Measurements from ENCODE around the gene KIF27.
"Not testable (repeated sequence)": the region's sequence is repeated elsewhere in the genome, so short reads cannot be mapped to it uniquely, and the experiment has no call there.

KIF27 gene

GRCh38 chr9:83817356-83818278 is 103.6 kb downstream of the KIF27 start, which contains the start of gene GKAP1:
Gene GKAP1, minus strand, starts transcription at chr9:83817769. Its CDS starts 11,252 bp downstream, at chr9:83806517.
- in situ Hi-C loops (cut with MboI; ENCODE audit: low sequenced_read_pairs, unreplicated experiment), result not testable (repeated sequence)
- peak; percentile 81 for DNase-seq (ENCODE audit: low spot score)
- TF ChIP-seq CTCF (IDR thresholded peaks at IDR 0.05; ENCODE audit: borderline replicate concordance, control extremely low read depth, extremely low read depth, insufficient read depth, missing control alignments), result peak; percentile 44

- in situ Hi-C loops (cut with MboI; ENCODE audit: low sequenced_read_pairs, unreplicated experiment); DNase-seq (ENCODE audit: low spot score): not testable (repeated sequence)
These were observed 104.2 kb downstream of the KIF27 start for GRCh38 chr9:83817011-83817355.

- in situ Hi-C loops (cut with MboI; ENCODE audit: low sequenced_read_pairs, unreplicated experiment); DNase-seq (ENCODE audit: low spot score): not testable (repeated sequence)
These were observed 106.1 kb downstream of the KIF27 start for GRCh38 chr9:83815120-83815519.

GRCh38 chr9:83809213-83809612 is 112.0 kb downstream of the KIF27 start:
- DNase-seq (ENCODE audit: low spot score); in situ Hi-C loops (cut with MboI; ENCODE audit: low sequenced_read_pairs, unreplicated experiment): not testable (repeated sequence)

GRCh38 chr9:83804454-83804853 is 116.8 kb downstream of the KIF27 start:
- in situ Hi-C loops (cut with MboI; ENCODE audit: low sequenced_read_pairs, unreplicated experiment); DNase-seq (ENCODE audit: low spot score): not testable (repeated sequence)

- DNase-seq (ENCODE audit: low spot score); in situ Hi-C loops (cut with MboI; ENCODE audit: low sequenced_read_pairs, unreplicated experiment): not testable (repeated sequence)
These were observed 117.3 kb downstream of the KIF27 start for GRCh38 chr9:83803941-83804340.

- no peak for TF ChIP-seq CTCF (IDR thresholded peaks at IDR 0.05; ENCODE audit: borderline replicate concordance, control extremely low read depth, extremely low read depth, insufficient read depth, missing control alignments)
- in situ Hi-C loops (cut with MboI; ENCODE audit: low sequenced_read_pairs, unreplicated experiment), result no loop called here
- DNase-seq (ENCODE audit: low spot score), result no peak
These were observed 120.8 kb downstream of the KIF27 start for GRCh38 chr9:83800236-83801033.

- no peak for DNase-seq (ENCODE audit: low spot score)
- no peak for TF ChIP-seq CTCF (IDR thresholded peaks at IDR 0.05; ENCODE audit: borderline replicate concordance, control extremely low read depth, extremely low read depth, insufficient read depth, missing control alignments)
- in situ Hi-C loops (cut with MboI; ENCODE audit: low sequenced_read_pairs, unreplicated experiment), result no loop called here
These were observed 127.2 kb downstream of the KIF27 start for GRCh38 chr9:83794051-83794450.

GRCh38 chr9:83792746-83793145 is 128.5 kb downstream of the KIF27 start:
- in situ Hi-C loops (cut with MboI; ENCODE audit: low sequenced_read_pairs, unreplicated experiment), result no loop called here
- TF ChIP-seq CTCF (IDR thresholded peaks at IDR 0.05; ENCODE audit: borderline replicate concordance, control extremely low read depth, extremely low read depth, insufficient read depth, missing control alignments), result no peak
- DNase-seq (ENCODE audit: low spot score), result no peak
